ENCODE data around the gene CHRNB1.
A peak's percentile ranks its signal among the peaks of the same experiment; 100 is the strongest.
"Not testable (repeated sequence)": the region's sequence is repeated elsewhere in the genome, so short reads cannot be mapped to it uniquely, and the experiment has no call there.

CHRNB1 gene

DNA sequence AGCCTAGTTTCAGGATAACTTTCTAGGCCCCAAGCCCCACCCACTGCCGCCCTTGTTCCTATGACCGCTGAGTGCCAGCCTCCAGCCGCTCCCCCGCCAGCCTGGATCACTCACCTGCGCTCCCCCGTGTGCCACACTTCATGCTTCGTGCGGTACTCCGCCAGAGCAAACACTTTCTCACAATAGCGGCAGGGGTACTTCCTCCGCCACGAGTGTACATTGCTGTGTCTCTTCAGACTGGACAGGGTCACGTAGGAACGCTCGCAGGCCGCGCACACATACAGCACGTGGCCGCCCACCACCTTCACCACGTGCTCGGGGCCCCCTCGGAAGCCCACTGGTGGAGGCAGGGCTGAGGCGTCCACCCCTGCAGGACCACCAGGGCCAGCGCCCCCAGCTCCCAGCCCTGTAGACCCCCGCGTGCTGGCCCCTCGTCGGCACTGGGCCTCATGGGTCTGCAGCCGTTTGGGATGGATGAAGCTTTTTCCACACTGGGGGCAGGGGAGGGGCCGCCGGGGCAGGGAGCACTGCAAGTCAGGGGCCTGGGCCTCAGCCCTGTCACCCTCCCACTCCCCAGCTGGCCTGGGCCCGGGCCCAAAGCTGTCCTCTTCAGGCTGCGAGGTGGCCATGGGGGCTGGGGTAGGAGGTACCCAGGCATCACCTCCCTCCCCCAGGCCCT lies 20.9 kb downstream of the CHRNB1 start:
- no peak for FAIRE-seq
- DNase-seq (ENCODE audit: insufficient read length, low spot score) = no peak

DNA sequence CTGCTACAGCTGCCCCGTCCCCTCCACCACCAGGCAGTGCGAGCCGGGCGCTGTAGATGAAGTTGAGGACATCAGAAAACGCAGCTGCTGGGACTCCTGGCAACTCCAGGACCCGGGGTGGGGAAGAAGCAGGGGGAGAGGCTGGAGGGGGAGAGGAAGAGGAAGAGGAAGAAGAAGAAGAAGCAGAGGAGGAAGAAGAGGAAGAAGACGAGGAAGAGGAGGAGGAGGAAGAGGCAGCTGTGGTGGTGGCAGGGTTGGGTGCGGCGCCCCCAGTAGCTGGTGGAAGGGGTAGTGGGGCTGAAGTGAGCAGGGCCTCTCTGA lies 21.4 kb downstream of the CHRNB1 start:
- DNase-seq (ENCODE audit: insufficient read length, low spot score) (no peak), FAIRE-seq (no peak)

DNA sequence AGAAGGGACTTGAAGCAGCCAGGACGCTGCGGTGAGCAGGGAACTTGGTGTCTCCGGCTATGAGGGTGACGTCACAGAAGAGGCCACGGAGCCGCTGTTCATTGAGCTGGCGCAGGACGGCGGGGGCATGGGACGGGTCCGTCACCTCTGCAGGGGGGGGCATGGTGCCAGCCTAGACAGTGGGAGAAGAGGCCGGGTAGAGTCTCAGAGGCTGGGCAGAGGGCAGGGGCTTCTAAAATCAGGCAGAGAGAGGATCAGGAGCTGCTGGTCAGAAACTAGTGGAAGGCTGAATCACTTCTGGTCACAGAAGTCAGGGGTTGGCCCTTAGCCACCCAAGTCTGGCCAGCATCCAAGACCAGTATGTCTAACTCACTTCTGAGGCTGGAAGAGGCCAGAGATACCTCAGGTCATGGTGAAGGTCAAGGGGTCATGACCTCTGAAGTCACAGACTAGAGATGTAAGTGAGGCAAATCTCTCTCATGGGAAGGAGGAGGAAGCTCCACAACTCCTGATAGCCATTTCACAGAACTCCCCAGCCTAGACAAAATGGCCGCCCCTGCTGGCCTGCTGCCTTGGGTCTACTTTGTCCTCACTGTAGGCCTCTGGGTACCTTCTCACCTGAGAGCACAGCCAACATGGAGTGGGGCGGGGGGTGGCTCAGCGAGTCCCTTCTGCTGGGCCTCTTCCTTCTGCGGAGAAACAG lies 21.9 kb downstream of the CHRNB1 start:
- DNase-seq (ENCODE audit: insufficient read length, low spot score) (no peak), FAIRE-seq (no peak)

DNA sequence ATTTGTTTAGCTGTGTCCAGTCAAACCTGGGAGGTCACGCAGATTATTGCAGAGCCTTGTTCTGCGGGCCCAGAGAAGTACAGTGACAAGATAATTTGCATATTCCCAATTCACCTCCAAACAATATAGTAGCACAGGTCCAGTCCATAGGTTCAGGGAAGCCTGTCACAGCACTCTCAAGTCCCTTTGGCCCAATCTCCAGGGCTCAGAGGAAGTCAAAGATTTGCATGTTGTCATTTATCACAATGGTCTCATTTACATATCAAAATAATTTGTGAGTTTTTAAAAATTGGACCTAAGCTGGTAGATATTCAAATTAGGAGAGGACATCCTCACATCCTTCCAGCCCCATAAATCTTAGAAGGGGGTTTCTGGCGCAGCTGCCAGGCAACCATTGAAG lies 22.6 kb downstream of the CHRNB1 start:
- DNase-seq (ENCODE audit: insufficient read length, low spot score) = no peak
- no peak for FAIRE-seq

DNA sequence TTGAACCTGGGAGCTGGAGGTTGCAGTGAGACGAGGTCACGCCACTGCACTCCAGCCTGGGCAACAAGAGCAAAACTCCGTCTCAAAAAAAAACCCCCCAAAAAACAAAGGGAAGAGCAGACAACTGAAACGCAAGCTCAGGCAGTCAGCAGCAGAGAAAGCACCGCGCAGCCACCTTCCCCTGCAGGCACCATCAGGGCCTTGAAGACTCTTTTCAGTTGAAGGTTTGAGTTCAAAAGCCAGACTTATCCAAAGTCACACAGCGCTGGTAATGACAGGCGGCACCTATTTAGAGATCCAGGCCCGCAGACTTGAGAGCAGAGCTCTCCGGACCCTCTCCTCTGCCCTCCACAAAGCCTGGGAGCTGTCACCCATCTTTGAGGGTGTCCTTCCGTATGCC lies 23.4 kb downstream of the CHRNB1 start:
- DNase-seq (ENCODE audit: insufficient read length, low spot score) (no peak), FAIRE-seq (no peak)

DNA sequence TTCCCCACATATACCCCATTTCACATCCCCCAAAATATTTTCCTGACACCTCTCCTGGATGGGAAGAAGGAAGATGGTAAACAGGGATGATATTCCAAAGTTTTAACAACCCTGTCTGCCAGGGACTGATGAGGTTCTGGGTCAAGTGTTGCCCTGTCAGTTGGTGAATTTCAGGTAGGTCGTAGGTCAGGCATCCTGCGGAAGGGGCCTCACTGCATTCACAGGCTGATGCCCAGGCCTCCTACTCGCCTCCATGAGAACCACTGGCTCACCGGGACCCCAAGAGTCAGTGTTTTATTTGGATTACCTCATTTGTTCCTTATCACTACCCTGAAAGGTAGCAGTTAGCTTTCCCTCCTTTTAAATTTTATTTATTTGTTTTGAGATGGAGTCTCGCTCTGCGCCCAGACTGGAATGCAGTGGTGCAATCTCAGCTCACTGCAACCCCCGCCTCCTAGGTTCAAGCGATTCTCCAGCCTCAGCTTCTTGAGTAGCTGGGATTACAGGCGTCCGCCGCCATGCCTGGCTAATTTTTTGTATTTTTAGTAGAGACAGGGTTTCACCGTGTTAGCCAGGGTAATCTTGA lies 24.0 kb downstream of the CHRNB1 start:
- DNase-seq (ENCODE audit: insufficient read length, low spot score) (no peak), FAIRE-seq (no peak)

DNA sequence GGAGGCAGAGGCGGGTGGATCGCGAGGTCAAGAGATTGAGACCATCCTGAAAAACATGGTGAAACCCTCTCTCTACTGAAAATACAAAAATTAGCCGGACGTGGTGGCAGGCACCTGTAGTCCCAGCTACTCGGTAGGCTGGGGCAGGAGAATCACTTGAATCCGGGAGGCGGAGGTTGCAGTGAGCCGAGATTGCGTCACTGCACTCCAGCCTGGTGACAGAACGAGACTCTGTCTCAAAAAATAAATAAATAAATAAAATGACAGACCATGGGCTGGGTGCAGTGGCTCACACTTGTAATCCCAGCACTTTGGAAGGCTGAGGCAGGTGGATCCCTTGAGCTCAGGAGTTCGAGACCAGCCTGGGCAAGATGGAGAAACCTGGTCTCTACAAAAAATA lies 25.0 kb downstream of the CHRNB1 start:
- FAIRE-seq; DNase-seq (ENCODE audit: insufficient read length, low spot score): not testable (repeated sequence)

DNA sequence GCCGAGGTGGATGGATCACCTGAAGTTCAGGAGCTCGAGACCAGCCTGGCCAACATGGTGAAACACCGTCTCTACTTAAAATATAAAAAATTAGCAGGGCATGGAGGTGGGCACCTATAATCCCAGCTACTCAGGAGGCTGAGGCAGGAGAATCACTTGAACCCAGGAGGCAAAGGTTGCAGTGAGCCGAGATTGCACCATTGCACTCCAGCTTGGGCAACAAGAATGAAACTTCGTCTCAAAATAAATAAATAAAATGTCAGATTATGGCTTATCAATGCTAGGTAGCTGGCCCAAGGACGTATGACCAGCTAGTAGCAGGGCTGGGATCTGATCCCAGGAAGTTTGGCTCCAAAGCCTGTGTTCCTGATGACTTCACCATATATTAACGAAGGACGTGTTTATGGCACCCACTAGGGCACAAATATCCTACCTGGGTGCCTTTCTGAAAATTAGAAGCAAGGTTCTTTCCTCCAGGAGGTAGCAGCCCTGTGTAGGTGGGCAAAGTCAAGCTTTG lies 25.7 kb downstream of the CHRNB1 start:
- FAIRE-seq = not testable (repeated sequence)

DNA sequence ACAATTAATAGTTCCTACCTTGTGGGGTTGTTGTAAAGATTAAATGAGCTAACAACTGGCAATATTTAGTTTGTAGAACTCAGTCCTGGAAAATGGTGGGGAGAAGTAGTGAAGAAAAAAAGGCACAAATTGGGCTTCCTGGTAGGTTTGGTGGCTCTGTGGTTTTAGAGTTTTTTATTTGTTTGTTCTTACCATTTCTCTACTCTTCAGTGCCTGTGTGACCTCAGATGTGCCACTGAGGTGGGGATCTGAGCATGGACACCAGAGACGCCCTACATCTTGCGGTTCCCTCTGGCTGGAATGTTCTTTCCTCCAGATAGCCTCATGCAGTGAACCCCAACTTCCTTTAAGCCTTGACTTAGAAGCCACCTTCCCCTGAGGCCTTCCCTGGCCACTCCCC lies 26.9 kb downstream of the CHRNB1 start:
- FAIRE-seq (no peak), DNase-seq (ENCODE audit: insufficient read length, low spot score) (no peak)

More for the DNA sequence above, 25.7 kb downstream of the CHRNB1 start:
- not testable (repeated sequence) for DNase-seq (ENCODE audit: insufficient read length, low spot score)

DNA sequence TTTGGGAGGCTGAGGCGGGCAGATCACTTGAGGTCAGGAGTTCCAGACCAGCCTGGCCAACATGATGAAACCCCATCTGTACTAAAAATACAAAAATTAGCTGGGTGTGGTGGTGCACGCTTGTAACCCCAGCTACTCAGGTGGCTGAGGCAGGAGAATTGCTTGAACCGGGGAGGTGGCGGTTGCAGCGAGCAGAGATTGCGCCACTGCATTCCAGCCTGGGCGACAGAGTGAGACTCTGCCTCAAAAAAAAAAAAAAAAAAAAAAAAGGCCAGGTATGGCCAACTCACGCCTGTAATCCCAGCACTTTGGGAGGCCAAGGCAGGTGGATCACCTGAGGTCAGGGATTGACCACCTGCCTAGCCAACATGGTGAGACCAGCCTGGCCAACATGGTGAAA lies 29.9 kb downstream of the CHRNB1 start:
- not testable (repeated sequence) for FAIRE-seq; DNase-seq (ENCODE audit: insufficient read length, low spot score)

DNA sequence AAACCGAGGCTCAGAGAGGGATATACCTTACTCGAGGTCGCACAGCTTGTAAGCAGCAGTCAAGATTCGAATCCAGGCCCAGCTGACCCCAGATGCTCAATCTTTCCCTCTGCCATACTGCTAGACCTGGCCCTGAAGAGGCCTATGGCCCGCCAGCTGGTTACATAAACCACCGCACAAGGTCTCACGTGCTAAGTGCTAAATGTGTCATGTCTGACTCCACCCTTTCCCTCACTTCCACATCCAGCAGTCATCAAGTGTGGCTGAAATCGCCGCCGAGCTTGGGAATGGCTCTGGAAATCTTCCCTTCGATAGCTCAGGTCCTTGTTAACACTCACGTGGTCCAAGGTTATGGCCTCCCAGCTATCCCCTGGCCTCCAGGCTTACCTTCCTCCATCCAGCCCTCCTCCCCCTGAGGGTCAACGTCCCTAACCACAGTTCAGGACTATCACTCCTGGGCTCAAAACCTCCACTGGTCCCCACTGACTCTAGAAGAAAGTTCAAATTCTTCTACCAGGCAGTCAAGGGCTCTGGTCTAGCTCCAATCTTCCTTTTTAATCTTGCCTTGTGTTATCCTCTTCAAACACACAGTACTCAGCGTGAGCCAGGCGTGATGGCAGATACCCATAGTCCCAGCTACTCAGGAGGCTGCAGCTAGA lies 31.0 kb downstream of the CHRNB1 start:
- no peak for FAIRE-seq
- no peak for DNase-seq (ENCODE audit: insufficient read length, low spot score)

DNA sequence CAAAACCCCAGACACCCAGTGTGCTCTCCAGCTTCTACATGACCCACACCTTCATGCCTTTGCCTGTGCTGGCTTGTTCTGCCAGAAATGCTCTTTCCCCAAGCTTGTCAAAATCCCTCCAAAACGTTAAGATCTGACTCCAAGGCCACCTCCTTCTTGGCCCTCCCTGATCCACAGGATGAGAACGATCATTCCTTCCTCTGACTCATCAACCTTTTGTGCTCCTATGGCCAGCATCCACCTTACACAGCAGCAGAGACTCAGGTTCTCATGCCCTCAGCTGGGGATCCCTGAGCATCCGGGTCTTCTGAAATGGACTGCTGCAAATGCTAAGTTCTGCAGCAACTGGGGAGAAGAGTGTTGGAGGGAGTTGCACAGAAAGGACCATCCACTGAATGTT lies 31.6 kb downstream of the CHRNB1 start:
- no peak for FAIRE-seq
- DNase-seq (ENCODE audit: insufficient read length, low spot score) = no peak

DNA sequence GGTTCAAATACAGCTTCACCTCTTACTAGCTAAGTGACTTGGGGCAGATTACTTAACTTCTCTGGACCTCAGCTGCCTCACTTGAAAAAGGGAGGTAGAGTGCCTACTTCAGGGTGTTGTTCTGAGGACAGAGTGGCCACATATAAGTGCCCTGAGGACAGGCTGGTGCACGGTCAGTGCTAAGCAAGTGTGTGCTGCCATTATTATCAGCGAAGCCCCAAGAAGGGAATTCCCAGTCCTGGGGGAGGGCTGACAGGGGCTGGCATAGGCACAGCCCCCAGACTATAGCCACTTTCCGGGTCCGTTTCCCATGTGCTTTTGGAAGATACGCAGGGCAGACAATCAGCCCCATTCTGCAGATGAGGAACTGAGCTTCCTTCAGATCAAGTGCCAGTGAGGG lies 32.1 kb downstream of the CHRNB1 start:
- FAIRE-seq = no peak
- no peak for DNase-seq (ENCODE audit: insufficient read length, low spot score)

DNA sequence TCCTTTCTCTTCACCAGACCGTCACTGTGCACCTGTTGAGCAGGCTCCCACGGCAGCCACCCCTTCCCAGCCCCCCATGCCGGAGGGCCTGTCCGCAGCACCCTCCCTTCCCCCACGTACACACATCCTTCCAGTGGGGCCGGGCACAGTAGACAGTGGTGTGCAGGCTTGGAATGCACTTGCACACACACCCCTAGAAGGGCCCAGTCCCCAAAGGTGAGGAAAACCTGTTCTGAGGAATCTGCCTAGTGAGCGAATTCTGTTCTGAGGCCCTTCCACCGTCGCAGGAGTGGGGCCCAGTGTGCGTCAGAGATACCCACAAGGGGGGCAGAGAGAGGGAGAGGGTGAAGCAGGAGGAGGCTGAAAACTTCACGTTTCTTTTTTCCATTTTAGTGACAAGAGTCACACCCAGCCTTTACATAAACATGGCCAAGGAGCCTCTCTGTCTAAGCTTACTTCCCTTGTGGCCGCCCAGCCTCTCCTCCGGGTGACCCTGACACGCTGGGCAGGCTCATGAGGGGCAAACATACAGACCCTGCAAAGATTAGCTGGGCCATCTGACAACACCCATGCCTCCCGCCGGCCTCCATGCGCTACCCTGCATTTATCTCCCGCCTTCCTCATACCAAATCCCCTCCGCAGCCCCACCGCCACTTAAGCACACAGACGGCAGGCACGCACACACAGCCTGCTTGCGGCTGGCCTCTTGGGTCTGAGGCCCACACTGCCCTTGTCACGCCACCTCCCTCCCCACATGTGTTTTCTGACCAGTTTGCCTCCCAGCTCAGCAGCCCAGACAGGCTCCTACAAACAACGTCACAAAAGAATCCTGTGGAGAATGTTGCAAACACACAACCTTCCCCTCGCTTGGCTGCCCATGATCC lies 32.8 kb downstream of the CHRNB1 start:
- FAIRE-seq (no peak), DNase-seq (ENCODE audit: insufficient read length, low spot score) (no peak)

DNA sequence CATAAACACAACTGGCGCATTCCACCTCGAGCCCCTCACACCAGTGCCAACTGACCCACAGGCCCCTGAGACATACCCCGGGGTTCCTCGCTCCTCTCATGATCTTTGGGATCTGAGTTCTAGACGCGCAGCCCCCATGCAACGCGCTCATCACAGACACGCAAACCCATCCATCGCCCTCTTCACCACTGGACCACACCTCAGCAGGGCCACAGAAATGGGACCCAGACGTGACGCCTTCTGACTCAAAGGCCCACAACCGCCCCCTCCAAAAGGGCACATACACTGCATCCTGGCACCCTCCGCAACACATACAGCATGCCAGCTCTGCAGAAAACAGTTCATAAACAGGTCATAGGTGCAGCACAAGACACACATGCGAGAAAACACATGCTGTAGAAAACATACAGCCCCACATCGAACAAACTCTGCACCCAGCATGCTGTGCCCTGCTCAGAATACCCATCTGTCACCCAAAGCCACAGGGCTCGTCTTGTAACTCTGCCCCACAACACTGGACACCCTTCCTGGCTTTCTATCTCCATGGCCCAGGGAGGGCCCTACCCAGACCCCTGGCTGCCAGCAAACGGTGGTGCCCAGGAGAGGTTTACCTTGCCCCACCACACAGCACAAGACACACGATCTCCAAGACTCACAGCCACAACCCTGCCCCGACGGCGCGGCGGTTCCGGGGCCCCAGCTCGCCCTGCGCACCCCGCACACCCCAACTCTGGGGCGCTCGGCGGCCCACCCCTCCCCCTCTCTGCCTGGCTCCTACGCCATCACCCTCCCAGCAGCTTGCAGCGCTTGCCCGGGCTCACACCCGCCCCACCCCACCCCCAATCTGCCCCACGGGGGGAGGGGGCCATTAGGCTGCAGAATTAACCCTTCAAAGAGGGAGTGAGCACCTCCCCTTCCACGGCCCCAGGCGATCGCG lies 33.7 kb downstream of the CHRNB1 start:
- DNase-seq (ENCODE audit: insufficient read length, low spot score) = peak; percentile 54
- FAIRE-seq = no peak

DNA sequence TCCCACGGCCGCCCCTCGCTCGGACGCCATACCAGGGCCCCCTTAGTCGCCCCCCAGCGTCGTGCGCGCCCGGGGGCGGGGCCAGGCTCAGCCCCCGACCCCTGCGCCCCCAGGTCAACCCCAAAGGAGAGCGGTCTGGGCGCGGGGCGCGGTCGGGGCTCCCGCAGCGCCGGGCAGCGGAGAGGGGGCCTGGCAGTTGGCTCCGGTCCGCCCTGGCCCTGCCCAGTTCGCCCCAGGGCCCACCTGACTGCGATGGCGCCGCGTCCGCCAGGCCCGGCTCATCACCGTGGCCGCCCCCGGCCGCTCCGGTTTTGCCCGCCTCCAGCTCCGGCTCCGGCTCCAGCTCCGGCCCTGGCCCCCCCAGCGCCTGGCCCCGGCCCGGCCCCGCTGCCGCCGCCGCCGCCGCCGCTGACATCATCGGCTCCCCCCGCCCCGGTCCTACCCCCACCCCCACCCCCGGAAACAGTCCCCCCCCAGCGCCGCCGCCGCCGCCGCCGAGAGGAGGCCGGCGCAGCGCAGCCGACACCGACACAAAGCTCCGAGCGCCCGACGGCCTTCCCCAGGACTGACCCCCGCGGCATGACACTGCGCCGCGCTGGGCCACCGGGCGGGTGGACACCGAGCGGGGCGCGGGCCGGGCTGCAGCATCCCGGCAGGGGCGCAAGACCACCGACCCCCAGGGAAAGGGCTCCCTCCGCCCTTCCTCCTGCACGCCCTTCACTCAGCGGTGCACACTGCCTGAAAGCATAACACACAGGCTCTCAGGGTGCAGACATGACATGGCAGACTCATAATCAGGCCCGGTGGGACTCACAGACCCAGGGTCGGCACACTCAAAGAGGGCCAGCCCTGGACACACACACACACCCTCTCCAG lies 34.6 kb downstream of the CHRNB1 start, which contains the start of gene ZBTB4:
ZBTB4 (minus strand) TSS at position 419 of the 876 bp plus-strand sequence. CDS start 12,830 bp downstream, outside the sequence.
- FAIRE-seq (peak; percentile 76), DNase-seq (ENCODE audit: insufficient read length, low spot score) (peak; percentile 54)

DNA sequence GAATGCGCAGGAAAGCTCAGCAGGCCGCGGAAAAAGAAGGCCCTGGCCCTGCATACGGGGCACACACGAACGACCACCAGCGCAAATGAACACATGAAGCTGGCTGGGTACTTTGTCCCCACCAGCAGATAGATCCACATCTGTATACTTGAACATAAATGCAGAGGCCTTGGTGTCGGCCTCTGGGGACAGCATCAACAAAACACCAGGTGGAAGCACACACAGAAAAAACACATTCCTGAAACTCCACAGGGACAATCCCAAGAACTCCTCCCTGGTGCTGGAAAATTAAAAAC lies 35.2 kb downstream of the CHRNB1 start:
- FAIRE-seq (no peak), DNase-seq (ENCODE audit: insufficient read length, low spot score) (no peak)

DNA sequence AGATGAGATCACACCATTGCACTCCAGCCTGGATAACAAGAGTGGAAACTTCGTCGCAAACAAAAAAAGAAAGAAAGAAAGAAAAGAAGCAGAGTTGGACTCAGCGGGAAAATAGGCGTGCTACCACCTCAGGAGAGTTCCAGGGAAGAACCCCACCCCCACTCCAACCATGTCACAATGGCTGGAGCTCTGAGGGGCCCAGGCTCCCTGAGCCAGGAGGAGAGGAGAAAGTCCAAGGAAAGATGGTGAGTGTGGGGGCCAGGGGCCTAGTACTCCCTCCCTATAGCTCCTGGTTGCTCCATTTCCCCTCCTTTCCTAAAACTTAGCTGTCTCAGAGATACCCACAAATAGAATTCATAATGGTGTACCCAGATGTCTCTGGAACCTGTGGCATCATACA lies 36.4 kb downstream of the CHRNB1 start, which contains the start of gene SLC35G6:
SLC35G6 (plus strand) TSS at position 172 of the 400 bp plus-strand sequence; CDS start at position 243, 71 bp downstream.
- FAIRE-seq; DNase-seq (ENCODE audit: insufficient read length, low spot score): not testable (repeated sequence)

Measured in GM19239 (cell line).